ENCODE measurements around the gene GRID1. TPM values are rescaled to one million over a fixed set of nuclear protein-coding genes. Genes with fewer than 3 reads are reported as not detected.

GRID1 gene
- total and polyA plus RNA-seq, 9 of the 15 experiments (the other 6 are each of a cell fraction or from before 2014, with no cell fraction given), result 0.01 to 7.2 (median 1.2) TPM

GRCh38 chr10:86165666-86166065, 200.9 kb downstream of the GRID1 start:
- intact Hi-C loops (cut with micrococcal nuclease), result no loop called here

More at GRCh38 chr10:86165666-86166065, 200.9 kb downstream of the GRID1 start:
- TF ChIP-seq HNRNPLL (IDR thresholded peaks at IDR 0.05; ENCODE audit: low read depth, low read length, poor library complexity, severe bottlenecking) (no peak), HOMEZ (CRISPR knock-in tag; IDR thresholded peaks at IDR 0.05) (no peak), ZNF384 (IDR thresholded peaks at IDR 0.05; ENCODE audit: low read depth, low read length) (no peak), TCF3 (CRISPR knock-in tag; IDR thresholded peaks at IDR 0.05) (no peak), XRCC4 (IDR thresholded peaks at IDR 0.05; ENCODE audit: extremely low read depth, insufficient read depth, insufficient read length) (no peak), YY1 (IDR thresholded peaks at IDR 0.05; ENCODE audit: borderline replicate concordance in 1 of 3, control insufficient read depth in 1 of 3, extremely low read depth in 1 of 3, insufficient read depth in 3 of 3, insufficient read length in 1 of 3, insufficient replicate concordance in 2 of 3, low read depth in 1 of 3, low read length in 2 of 3) (no peak), KDM1A (IDR thresholded peaks at IDR 0.05) (no peak), FOXM1 (IDR thresholded peaks at IDR 0.05; ENCODE audit: low read depth) (no peak), FOXM1 (CRISPR knock-in tag; IDR thresholded peaks at IDR 0.05; ENCODE audit: low read depth) (no peak), ZNF217 (CRISPR knock-in tag; IDR thresholded peaks at IDR 0.05) (no peak), CCNT2 (IDR thresholded peaks at IDR 0.05; ENCODE audit: borderline replicate concordance, extremely low read depth, insufficient read length, low read depth, low read length) (no peak), TAL1 (IDR thresholded peaks at IDR 0.05) (no peak), SMARCE1 (IDR thresholded peaks at IDR 0.05) (no peak)
- TF ChIP-seq, protein P1, sequence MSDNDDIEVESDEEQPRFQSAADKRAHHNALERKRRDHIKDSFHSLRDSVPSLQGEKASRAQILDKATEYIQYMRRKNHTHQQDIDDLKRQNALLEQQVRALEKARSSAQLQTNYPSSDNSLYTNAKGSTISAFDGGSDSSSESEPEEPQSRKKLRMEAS (CRISPR knock-in tag; IDR thresholded peaks at IDR 0.05), result no peak
- BruUV-seq (replicated peaks), result no TSS peak
- Histone ChIP-seq H3K27ac (ENCODE audit: extremely low read depth, low read depth, low read length) (no peak overlapping the region), H3K4me2 (ENCODE audit: insufficient read depth, low read length) (no peak overlapping the region), H3K4me1 (replicated peaks in 1 of 2; ENCODE audit: control insufficient read depth in 2 of 2, insufficient read depth in 2 of 2, low read length in 2 of 2) (no peaks in the 10 kb centered on the region), H3K27me3 (ENCODE audit: control insufficient read depth in 2 of 2, insufficient read depth in 2 of 2, low read length in 2 of 2) (peaks cover 0 to 5% of the 10 kb centered on the region in 2 experiments; a peak in 1 of 5 replicates), H3K36me3 (ENCODE audit: control insufficient read depth, insufficient read depth, low read length) (no peaks in the 10 kb centered on the region), H3K4me3 (no peak overlapping the region), H3K9ac (ENCODE audit: insufficient read depth in 1 of 2, low read depth in 2 of 2, low read length in 2 of 2) (no peak overlapping the region), H4K20me1 (replicated peaks; ENCODE audit: control insufficient read depth, insufficient read depth, low read length) (no peaks in the 10 kb centered on the region), H3K9me1 (ENCODE audit: control insufficient read depth, insufficient read depth, low read length) (no peaks in the 10 kb centered on the region), H2AFZ (ENCODE audit: low read depth, low read length) (no peak overlapping the region), H3K79me2 (ENCODE audit: control insufficient read depth, insufficient read depth, low read length) (no peaks in the 10 kb centered on the region), H3K9me3 (replicated peaks; ENCODE audit: control insufficient read depth, insufficient read depth, low read depth, low read length) (no peaks in the 10 kb centered on the region)
- DNase-seq (ENCODE audit: extremely low read depth in 1 of 4, low spot score in 3 of 4) (no peak), FAIRE-seq (no peak), ATAC-seq (no peak)
- CTCF ChIA-PET (ENCODE audit: low intra/inter-chr PET ratio), result no interaction called here
- POLR2A ChIA-PET, result no interaction called here
- 0% methylated on average over 8 of the region's 9 CpGs for WGBS (ENCODE audit: insufficient coverage, low coverage, missing lambda C conversion rate)
- in situ Hi-C loops (cut with MboI), result no loop called here
